HG03520 (cell line): ENCODE measurements around the gene ZDHHC14.

ENCODE experiments used
- ATAC-seq: cut with Tn5 transposase; IDR thresholded peaks from one replicate; pipeline ENCODE4 v1.9.1; 2021; ENCODE audit warnings: mild to moderate bottlenecking, moderate library complexity; ENCODE audit not compliant: unreplicated experiment

ZDHHC14 gene

DNA sequence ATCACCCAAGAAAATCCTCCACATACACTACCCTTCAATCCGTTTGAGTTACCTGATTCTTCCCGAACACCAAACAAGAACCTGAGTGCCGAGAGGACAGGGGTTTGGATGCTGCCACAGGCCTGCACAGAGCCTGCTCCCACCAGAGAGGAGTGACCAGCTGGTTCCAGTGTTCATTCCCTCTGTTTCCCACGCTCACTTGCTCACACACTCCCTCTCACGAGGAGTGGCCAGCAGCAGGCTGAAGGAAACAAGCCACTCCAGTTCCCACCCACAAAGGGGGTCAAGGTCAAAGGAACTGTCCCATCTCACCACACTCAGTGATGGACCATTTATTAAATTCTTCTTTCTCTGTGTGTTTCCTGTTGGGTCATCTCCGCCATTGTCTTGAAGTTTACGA lies 344.8 kb downstream of the ZDHHC14 start:
- ATAC-seq: no peak

DNA sequence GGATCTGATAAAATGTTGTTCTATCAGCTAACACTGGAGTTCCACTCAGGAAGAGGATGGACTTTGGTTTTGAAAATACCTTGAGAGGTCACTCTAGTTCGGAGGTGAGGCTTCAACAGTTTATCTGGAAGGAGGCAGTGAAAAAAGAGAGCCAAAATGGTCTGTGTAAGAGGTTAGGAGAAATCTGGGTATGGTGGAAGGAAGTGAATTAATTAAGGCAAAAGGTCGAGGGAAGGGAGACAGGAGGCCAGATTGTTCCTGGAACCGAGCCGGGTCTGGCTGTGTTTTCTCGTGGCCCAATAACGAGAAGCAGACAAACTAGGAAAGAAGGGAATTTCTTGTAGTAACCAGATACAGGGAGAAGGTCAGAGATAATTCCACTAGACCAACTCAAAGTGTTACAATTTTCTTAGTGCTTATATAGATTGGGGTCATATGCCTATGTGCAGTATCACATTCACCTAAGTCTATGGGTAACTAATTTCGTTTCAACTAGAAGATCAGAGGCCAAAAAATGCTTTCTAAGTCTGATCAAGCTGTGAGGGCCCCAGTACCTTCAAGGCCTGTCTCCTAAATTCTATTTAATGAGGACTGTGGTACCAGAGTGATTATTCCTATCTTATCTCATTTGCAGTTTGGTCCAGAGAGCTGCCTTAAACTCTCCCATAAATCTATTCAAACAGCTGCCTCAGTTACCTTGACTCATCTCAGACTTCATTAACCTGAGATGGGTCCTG lies 346.1 kb downstream of the ZDHHC14 start:
- no peak for ATAC-seq
